GM18499 (cell line): ENCODE data around the gene UBE3C.
"Not testable (repeated sequence)": the region's sequence is repeated elsewhere in the genome, so short reads cannot be mapped to it uniquely, and the experiment has no call there.

Source experiments
- ATAC-seq: cut with Tn5 transposase; IDR thresholded peaks from one replicate; pipeline ENCODE4 v1.9.1; 2021; ENCODE audit warnings: moderate number of reproducible peaks; ENCODE audit not compliant: insufficient read depth, unreplicated experiment

The UBE3C gene

DNA sequence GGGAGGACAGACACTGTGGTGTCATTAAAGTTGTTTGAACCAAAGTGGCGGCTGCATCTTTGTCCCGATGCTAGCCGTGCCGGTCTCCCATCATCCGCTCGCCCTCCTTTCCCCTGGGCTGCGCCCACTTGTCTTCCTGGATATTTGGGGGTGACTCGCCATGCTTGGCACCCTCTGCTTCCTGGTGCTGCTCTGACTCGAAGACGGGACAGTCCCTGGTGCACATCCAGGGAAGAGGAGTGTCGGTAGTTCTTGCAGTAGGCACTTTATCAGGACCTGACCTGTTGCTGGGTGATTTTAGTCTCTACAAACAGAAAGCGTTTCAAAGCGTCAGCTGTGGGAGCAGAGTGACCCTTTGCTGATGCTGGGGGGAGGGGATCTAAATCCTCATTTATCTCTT is 129.8 kb downstream of the UBE3C start:
- ATAC-seq: no peak

DNA sequence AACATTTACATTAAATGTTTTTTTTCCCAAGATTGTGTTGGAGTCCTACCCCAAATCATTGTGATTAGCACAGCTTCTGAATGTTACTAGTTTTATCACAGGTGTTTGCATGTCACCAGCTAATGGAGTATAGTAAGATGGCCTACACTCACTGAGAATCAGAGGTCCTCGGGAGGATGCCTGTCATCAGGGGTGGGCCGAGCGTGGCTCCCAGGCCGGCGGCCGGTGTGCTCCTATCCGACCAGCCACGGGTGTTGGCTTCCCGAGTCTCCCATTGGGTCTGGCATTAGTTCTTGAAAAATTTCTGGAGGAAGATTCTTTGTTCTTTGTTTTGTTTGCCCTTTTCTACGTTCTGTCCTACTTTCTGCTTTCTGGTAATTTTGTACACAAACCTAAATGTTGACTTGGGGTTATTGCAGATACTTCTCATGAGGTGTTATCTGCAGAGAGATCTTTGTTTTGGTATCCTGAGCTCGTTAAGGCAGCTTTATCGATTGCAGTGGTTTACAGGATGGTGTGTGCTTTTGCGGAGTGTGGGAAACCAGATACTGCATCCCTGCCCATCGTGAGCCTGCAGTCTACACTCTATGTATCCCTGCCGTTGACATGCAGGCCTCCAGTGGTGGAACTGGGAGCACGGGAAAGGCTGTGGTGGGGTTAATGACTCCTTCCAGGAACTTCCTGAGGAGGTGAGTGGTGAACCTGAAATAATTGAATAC is 130.8 kb downstream of the UBE3C start:
- no peak for ATAC-seq

DNA sequence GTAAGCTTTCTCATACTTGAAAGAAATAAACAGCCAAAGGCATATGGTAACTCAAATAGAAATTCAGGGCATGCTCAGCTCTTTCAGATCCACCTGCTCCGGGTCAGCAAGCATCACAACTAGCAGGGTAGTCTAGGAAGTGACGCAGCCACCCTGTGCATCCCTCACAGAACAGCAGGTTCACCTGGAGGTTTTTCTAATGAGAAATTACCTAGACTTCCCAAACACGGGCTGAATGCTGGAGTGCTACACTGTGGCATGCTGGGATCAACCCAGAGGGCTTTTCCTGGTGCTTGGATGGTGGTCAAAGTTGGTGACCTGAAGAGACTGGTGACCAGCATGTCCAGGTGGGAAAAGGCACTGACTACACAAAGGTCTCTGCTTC is 131.3 kb downstream of the UBE3C start:
- no peak for ATAC-seq

DNA sequence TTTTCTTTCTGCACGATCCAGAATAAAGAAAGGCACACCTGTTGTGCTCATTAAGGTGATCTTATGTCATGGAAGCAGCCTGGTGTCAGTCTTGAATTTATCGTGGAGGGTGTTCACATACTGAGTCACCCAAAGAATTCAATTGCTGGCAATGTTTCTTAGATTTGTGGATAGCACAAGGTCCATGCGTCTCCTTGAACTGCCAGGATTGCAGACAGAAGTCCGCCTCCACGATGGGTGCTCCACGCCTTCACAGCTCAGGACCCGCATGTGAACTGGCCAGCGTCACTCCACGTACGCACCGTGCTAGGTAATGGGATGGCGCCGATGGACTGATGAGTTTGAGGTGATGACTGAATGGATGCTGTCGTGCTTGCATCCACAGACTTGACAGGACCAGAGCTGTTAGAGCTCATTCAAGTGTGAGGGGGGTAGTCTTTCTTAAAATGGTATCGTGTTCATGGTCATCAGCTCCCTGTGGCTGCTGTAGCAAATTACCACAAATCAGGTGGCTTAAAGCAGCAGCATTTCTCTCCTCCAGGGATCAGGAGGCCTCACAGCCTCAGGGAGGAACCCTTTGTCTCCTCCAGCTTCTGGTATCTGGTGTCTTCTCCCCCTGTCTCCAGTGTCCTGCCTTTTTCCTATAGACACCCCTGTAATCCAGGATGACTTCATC is 132.7 kb downstream of the UBE3C start:
- ATAC-seq: no peak

DNA sequence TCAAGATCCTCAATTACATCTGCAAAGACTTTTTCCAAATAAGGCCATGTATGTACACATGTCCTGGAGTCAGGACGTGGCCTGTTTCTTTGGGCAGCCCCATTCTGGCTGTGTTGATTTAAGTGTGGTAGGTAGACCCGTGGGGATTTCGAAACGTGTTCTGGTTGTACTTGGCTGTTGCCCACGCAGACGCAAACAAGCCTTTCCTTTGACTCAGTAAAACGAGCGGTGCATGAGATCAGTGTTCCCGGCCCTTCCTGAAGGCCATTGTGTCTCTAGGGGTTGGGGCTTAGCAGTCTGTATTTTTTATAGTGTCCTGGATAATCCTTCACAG is 133.2 kb downstream of the UBE3C start:
- no peak for ATAC-seq

DNA sequence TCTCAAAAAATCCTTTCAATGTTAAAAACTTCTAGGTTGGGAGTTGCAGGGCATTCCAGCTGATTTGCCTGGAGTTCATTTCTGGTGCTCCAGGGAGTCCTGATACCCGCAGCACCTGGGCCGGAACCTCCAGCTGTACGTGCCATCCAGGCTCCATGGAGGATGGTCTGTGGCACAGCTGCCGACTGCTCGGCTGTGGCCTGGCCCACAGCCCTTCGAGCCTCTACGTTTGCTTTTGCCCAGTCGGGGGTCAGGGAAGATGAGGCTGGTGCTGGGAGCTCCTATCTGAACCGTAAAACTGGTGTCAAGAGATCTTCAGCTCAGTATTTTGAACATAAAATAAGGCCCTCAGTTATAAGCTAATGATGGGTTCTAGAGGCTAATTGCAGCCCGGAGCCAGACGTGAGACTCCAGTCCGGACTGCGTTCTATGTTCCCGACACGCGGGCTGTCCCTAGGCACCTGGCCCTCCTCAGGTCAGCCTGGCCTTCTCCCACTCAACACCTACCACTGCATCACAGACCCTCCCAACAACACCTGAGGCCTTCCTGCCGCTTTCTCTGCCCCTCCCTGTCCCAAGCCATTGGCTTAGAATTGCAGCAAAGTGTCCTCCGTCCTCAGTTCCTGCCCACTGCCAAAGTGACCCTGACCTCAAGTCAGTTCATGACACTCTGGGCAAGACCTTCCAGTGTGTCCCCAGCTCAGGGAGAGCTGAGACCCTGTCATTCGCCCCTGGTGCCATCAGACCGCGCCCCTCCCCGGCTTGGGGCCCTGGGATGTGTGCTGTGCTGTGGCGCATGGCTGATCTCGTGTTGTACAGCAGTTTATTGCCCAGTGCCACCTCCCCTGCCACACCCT is 133.9 kb downstream of the UBE3C start:
- ATAC-seq: no peak

DNA sequence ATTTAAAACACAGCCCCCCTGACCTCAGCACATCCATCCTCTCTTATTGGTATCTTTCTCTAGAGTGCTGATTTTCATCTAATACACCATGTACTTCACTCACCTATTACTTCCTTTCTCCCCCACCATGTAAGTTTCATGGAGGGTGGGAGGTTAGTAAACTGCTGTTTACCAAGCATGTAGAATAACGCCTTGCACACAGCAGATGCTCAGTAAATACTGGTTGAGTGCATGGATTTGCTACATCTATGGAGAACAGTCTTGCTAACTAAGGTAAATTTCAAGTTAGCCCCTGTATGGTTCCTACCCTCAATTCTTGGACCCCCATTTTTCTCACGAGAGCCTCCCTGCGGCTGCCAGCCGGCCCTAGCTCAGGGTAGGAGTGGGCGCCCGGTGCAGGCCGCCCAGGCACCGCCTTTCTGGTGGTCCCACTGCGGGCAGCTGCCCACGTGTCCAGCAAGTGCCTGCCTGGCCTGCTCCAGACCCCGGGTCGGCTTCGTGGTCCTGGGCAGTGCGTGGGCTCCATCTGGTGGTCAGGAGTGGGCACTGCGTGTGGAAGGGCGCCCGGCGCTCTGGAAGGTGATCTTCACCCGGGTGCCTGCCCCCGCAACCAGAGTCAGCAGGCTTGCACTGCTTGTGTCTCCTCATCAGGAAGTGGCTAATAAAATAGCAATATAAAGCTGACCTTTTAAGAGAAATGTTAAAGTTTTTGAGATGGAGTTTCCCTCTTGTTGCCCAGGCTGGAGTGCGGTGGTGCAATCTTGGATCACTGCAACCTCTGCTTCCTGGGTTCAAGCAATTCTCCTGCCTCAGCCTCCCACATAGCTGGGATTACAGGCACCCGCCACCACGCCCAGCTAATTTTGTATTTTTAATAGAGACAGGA is 134.7 kb downstream of the UBE3C start:
- no peak for ATAC-seq

DNA sequence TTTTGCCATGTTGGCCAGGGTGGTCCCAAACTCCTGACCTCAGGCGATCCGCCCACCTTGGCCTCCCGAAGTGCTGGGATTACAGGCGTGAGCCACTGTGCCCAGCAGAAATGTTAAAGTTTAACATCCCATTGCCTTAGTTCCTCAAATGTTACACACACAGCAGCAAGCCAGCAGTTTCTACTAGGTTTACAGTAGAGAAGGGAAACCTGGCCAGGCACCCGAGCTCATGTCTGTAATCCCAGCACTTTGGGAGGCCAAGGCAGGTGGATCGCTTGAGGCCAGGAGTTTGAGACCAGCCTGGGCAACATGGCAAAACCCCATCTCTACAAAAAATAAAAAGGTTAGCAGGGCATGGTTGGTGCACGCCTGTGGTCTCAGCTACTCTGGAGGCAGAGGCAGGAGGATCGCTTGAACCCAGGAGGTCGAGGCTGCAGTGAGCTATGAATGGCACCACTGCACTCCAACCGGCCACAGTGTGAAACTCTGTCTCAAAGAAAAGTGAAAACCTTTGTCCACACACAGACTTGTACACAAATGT is 135.4 kb downstream of the UBE3C start:
- not testable (repeated sequence) for ATAC-seq

DNA sequence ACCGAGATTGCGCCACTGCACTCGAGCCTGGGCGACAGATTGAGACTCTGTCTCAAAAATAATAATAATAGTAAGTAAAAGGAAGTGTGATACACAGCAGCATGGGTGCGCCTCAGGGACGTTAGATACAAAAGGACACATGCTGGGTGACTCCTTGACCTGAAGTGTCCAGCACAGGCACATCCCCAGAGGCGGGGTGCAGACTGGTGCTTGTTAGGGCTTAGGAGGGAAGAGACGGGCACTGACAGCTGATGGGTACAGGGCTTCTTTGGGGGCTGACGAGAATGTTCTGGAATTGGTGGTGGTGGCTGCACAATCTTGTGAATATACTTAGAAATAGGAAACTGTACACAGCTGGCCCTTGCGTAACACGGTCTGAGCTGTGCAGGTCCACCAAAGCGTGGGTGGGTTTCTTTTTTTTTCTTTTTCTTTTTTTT is 136.3 kb downstream of the UBE3C start:
- ATAC-seq: no peak

DNA sequence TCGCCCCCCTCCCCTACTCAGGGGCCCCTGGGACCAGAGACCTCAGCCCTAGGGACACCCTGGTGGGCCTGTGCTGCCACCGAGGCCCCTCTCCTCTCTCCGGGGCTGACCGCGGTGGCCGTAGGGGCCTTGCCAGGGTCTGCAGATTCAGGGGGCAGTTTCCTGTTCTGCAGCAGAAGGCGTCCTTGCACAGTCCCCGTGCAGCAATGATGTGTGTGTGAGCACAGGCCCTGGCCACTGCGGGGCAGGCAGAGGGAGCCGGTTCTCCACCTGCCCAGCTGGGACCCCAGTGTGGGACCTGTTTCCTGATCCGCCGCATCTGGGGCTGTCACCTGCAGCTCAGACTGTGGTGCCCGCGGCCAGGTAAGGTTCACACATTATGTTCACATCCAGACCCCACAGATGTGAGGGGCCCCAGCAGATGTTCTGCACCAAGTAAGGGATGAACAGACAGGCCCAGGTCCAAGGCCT is 137.4 kb downstream of the UBE3C start:
- no peak for ATAC-seq

DNA sequence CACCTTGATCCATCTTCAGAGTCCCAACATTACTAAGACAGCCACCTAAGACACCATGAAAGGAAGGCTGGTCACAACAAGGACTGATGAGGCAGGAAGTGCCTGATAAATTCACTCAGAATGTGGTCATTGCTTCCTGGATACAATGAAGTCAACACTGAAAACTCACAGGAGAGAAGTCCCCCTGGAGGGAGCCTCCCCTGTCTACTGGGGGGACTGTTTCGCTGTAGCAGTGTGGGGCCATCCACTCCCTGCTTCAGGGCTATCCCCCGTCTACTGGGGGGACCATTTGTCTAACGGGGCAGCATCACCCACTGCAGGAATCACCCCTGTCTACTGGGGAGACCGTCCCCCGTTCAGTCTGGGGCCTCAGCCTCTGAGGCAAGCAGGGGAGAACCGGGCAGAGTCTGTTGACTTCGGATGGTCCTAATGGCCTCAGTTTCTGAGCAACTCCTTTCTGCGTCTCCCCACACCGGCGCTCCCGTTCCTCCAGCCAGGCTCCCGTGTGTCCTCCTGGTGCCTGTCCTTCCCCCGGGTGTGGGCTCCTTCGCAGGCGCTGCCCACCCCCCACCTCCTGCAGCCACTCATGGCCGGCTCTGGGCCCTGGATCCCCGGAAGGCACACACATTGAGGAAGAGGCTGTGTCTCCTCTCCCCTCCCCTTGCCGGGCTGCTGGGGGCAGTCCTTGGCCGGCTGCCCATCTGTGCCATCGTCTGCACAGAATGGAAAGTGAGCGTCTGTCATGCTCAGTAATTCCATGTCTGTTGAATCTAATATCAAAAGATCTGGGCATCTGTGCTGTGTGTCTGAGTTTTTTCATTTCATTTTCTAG is 138.2 kb downstream of the UBE3C start:
- no peak for ATAC-seq

DNA sequence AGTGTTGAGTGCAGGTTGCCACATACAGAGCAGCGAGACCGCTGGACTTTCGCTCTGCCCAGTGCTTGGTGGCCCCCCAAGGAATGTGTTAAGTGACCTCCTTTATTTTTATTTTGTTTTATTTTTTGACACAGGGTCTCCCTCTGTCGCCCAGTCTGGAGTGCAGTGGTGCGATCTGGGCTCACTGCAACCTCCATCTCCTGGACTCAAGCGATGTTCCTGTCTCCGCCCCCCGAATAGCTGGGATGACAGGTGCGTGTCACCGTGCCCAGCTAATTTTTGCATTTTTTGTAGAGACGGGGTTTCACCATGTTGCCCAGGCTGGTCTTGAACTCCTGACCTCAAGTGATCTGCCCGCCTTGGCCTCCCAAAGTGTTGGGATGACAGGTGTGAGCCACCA is 138.8 kb downstream of the UBE3C start:
- ATAC-seq: not testable (repeated sequence)

DNA sequence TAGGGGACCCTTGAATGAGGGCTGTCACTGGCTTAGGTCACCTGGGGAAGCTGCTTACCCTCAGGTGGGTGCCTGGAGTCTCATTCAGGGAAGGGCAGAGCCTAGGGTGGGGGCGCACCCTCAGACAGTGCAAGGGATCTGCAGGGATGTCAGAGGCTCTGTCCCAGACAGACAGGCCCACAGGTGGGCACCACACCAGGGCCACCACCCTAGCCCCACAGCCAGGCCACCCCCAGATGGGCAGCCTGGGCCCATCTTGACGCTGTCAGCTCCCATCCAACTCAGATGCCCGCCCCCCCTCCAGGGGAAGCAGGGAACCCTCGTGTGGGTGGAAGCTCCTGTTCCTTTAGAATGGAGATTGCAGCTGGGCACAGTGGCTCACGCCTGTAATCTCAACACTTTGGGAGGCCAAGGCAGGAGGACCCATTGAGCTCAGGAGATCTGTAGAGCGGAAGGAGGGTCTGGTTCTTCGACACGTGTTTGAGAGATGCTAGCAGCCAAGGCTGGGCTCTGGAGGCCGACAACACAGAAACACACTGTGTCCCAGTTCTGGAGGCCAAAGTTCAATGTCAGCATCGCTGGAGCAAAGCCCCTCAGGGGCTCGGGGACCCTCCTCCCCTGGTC is 139.6 kb downstream of the UBE3C start:
- ATAC-seq: no peak

DNA sequence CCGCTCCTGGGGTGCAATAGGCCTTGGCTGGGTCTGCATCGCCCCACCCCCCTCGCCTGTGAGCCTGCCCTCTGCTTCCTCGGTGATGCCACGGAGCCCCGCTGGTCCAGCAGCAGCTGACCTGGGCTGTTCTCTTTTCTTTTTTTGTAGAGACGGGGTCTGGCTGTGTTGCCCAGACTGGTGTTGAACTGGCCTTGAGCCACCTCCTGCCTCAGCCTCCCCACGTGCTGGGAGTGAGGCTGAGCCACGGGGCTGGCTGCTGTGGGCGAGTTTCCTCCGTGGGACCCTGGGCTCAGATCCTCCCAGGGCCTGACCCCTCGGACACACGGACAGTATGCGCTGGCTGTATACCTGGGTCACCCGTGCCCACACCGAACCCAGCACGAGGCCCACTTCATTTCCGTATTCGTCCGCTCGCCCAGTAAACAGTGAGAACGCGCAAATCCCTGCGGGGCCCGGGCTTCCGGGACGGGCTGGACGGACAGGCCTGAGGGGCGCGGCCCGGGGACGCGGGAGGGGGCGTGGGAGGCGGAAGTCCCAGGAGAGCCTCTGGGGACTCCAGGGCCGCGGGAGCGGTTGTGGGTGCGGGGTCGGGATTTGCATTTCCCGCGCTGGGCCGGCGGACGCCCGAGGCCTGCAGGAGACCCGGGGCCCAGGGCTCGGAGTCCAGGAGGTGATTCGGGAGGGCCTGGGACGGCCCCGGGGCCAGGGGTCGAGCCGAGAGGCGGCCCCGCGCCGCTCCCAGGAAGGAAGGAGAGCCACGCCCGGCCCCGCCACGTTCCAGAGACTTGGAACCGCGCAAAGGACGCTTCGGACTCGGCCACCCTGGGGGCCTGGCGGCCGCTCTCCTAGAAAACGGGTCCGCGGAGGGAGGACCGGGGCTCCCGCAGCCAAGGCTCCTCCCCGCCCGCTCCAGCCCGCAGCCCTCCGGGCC is 140.3 kb downstream of the UBE3C start:
- no peak for ATAC-seq

DNA sequence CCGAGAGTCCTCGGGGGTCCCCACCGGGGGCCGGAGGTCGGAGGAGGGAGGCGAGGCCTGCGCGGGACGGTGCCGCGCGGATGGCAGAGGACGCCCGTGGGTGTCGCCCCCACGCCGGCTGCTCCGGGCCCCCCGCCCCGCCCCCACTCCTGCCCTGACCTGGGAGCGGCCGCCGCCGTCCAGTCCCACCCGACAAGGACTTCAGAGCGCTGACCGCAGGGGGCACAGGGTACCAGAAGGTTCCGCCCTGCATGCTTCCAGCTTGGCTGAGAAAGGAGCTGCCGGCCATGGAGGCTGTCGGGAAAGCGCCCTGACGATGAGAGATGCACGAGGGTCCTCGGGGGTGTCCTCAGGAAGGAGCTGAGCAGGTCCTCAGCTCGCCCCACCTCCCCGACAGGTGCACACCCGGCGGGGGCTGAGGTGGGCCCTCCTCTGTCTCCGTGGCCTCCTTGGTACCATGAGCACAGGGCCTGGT is 141.1 kb downstream of the UBE3C start:
- no peak for ATAC-seq

DNA sequence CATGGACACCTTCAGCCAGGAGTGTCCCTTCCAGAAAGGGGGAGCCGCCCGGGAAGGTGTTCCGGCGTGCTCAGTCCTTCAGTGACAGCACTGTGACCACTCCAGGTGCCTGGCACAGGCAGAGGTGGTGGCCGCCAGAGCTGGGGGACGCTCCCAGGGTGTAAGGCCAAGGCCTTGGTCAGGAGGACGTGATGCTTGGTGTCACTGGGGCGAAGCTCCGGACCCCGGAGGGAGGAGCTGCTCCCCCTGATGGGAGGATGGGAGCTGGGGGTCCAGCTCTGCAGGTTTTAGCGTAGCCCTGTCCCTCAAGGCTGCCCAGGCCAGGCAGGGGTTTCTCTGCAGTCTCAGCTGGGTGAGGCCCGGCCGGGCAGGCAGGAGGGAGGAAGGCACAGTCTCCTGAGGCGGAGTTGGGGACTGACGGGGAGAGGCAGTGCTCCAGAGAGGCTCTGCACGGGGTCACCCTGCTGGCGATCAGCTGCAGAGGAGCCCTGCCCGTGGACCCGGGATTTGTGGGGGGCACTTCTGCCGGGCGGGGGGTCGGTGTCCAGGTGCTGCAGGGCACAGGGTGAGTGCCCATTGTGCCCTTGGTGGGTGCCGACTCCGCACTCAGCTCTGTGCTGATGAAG is 141.6 kb downstream of the UBE3C start:
- ATAC-seq: no peak
